H9 (cell line): ENCODE results near the gene MLANA. TPM values are rescaled to one million over a fixed set of nuclear protein-coding genes. Genes with fewer than 3 reads are reported as not detected.

Experiments
- DNase-seq: peaks from one replicate; pipeline ENCODE4 v3.0.0-alpha.2; 2017
- H2AFZ ChIP-seq: one replicate; pipeline ENCODE4 v1.6.1; 2013; ENCODE audit warnings: mild to moderate bottlenecking, low read length, control low read depth, moderate library complexity
- H2AK5ac ChIP-seq: 2 replicates; pipeline ENCODE4 v1.6.1; 2013; ENCODE audit warnings: low read length, control low read depth, mixed read lengths; ENCODE audit not compliant: insufficient read length
- H2BK120ac ChIP-seq: one replicate; pipeline ENCODE4 v1.6.1; 2013; ENCODE audit warnings: low read depth, mild to moderate bottlenecking, low read length, control low read depth, inconsistent platforms; ENCODE audit not compliant: poor library complexity, severe bottlenecking
- H2BK12ac ChIP-seq: 2 replicates; pipeline ENCODE4 v1.6.1; 2013; ENCODE audit warnings: low read length, control low read depth, mixed read lengths, low read depth; ENCODE audit not compliant: insufficient read length
- H2BK15ac ChIP-seq: 2 replicates; pipeline ENCODE4 v1.6.1; 2013; ENCODE audit warnings: low read depth, low read length, control low read depth
- H2BK20ac ChIP-seq: one replicate; pipeline ENCODE4 v1.6.1; 2013; ENCODE audit warnings: low read depth, mild to moderate bottlenecking, low read length, control low read depth, inconsistent platforms; ENCODE audit not compliant: poor library complexity, severe bottlenecking
- H2BK5ac ChIP-seq: 2 replicates; pipeline ENCODE4 v1.6.1; 2013; ENCODE audit warnings: low read length, control low read depth, mixed read lengths; ENCODE audit not compliant: insufficient read length
- H3K14ac ChIP-seq: 2 replicates; pipeline ENCODE4 v1.6.1; 2013; ENCODE audit warnings: low read length, control low read depth; ENCODE audit not compliant: insufficient read depth
- H3K18ac ChIP-seq: 2 replicates; pipeline ENCODE4 v1.6.1; 2013; ENCODE audit warnings: low read depth, mild to moderate bottlenecking, mixed read lengths, low read length, control low read depth; ENCODE audit not compliant: insufficient read length
- H3K23ac ChIP-seq: 2 replicates; pipeline ENCODE4 v1.6.1; 2013; ENCODE audit warnings: low read length, control low read depth, mixed read lengths, low read depth; ENCODE audit not compliant: insufficient read length
- H3K23me2 ChIP-seq: 2 replicates; pipeline ENCODE4 v1.6.1; 2013; ENCODE audit warnings: low read depth, mild to moderate bottlenecking, mixed read lengths, low read length, control low read depth; ENCODE audit not compliant: insufficient read length, poor library complexity, severe bottlenecking
- H3K27ac ChIP-seq: 2 replicates; pipeline ENCODE4 v1.5.1; 2013; ENCODE audit warnings: low read length, control low read depth, mixed read lengths, low read depth; ENCODE audit not compliant: insufficient read length
- H3K27me3 ChIP-seq: 2 replicates; pipeline ENCODE4 v1.6.1; 2013; ENCODE audit warnings: low read length, control low read depth, inconsistent platforms; ENCODE audit not compliant: insufficient read depth
- H3K4ac ChIP-seq: 2 replicates; pipeline ENCODE4 v1.6.1; 2013; ENCODE audit warnings: low read depth, mild to moderate bottlenecking, control low read depth, inconsistent platforms, low read length, moderate library complexity
- H3K4me1 ChIP-seq: 2 replicates; pipeline ENCODE4 v1.6.1; 2013; ENCODE audit warnings: low read length, control low read depth, inconsistent platforms; ENCODE audit not compliant: insufficient read depth
- H3K4me2 ChIP-seq: 2 replicates; pipeline ENCODE4 v1.6.1; 2013; ENCODE audit warnings: low read length, control low read depth, mixed read lengths; ENCODE audit not compliant: insufficient read length, insufficient read depth
- H3K56ac ChIP-seq: 2 replicates; pipeline ENCODE4 v1.6.1; 2013; ENCODE audit warnings: low read depth, mild to moderate bottlenecking, mixed read lengths, low read length, control low read depth; ENCODE audit not compliant: insufficient read length
- H3K79me1 ChIP-seq: 2 replicates; pipeline ENCODE4 v1.6.1; 2013; ENCODE audit warnings: low read depth, mild to moderate bottlenecking, moderate library complexity, low read length, control low read depth, inconsistent platforms; ENCODE audit not compliant: insufficient read depth, poor library complexity, severe bottlenecking
- H3K79me2 ChIP-seq: 2 replicates; pipeline ENCODE4 v1.6.1; 2013; ENCODE audit warnings: low read length, control low read depth, inconsistent platforms; ENCODE audit not compliant: insufficient read depth
- H3K9ac ChIP-seq: 2 replicates; pipeline ENCODE4 v1.6.1; 2013; ENCODE audit warnings: low read length, control low read depth, mixed read lengths; ENCODE audit not compliant: insufficient read length; ENCODE audit errors: extremely low read depth
- H3K9me3 ChIP-seq: one replicate; pipeline ENCODE4 v1.6.1; 2013; ENCODE audit warnings: low read depth, low read length, inconsistent platforms; ENCODE audit not compliant: control insufficient read depth
- H3T11ph ChIP-seq: one replicate; pipeline ENCODE4 v1.6.1; 2013; ENCODE audit warnings: mild to moderate bottlenecking, low read length, control low read depth, inconsistent platforms
- H4K20me1 ChIP-seq: one replicate; pipeline ENCODE4 v1.6.1; 2013; ENCODE audit not compliant: control insufficient read depth, insufficient read length, insufficient read depth
- H4K5ac ChIP-seq: 2 replicates; pipeline ENCODE4 v1.6.1; 2013; ENCODE audit warnings: low read depth, mild to moderate bottlenecking, mixed read lengths, low read length, control low read depth; ENCODE audit not compliant: insufficient read length
- H4K8ac ChIP-seq: replicated peaks from 2 replicates; pipeline ENCODE4 v1.6.1; 2013; ENCODE audit warnings: low read length, control low read depth, mixed read lengths, low read depth; ENCODE audit not compliant: insufficient read length
- H4K91ac ChIP-seq: 2 replicates; pipeline ENCODE4 v1.6.1; 2013; ENCODE audit warnings: low read depth, mild to moderate bottlenecking, moderate library complexity, mixed read lengths, low read length, control low read depth; ENCODE audit not compliant: insufficient read length
- H3K27ac Mint-ChIP-seq, 3 experiments: 2 replicates in 2 of 3; 3 replicates in 1 of 3; pipeline ENCODE4 v1.8.0; 2020 to 2021; ENCODE audit warnings: mixed read lengths in 3 of 3, mild to moderate bottlenecking in 1 of 3, moderate library complexity in 1 of 3
- H3K27me3 Mint-ChIP-seq: 2 replicates; pipeline ENCODE4 v1.8.0; 2021; ENCODE audit warnings: low read depth, mild to moderate bottlenecking, moderate library complexity, mixed read lengths
- H3K36me3 Mint-ChIP-seq, 3 experiments: 2 replicates in 2 of 3; 3 replicates in 1 of 3; pipeline ENCODE4 v1.8.0; 2020 to 2021; ENCODE audit warnings: low read depth in 3 of 3, mixed read lengths in 3 of 3; ENCODE audit not compliant: insufficient read depth in 1 of 3
- H3K4me1 Mint-ChIP-seq, 2 experiments: 2 replicates each; pipeline ENCODE4 v1.8.0; 2020; ENCODE audit warnings: mixed read lengths in 2 of 2
- H3K4me3 Mint-ChIP-seq, 2 experiments: 2 replicates in 1 of 2; 3 replicates in 1 of 2; pipeline ENCODE4 v1.8.0; 2020 to 2021; ENCODE audit warnings: mild to moderate bottlenecking in 2 of 2, mixed read lengths in 2 of 2, moderate library complexity in 1 of 2
- H3K9me3 Mint-ChIP-seq, 2 experiments: 2 replicates in 1 of 2; 3 replicates in 1 of 2; pipeline ENCODE4 v1.8.0; 2020; ENCODE audit warnings: mild to moderate bottlenecking in 2 of 2, mixed read lengths in 2 of 2, moderate library complexity in 1 of 2
- CTCF ChIP-seq: fragments of 200-600 bp; sonication (generic); conservative IDR thresholded peaks from 3 replicates; pipeline ENCODE4 v1.8.0; 2021; ENCODE audit warnings: antibody characterized with exemption, mild to moderate bottlenecking
- WGBS: extraction: QIAGEN DNeasy Blood & Tissue Kit; methylation state at CpG from one replicate; pipeline ENCODE4 v1.1.7; 2013; ENCODE audit warnings: missing lambda C conversion rate, low lambda C conversion rate, mixed read lengths; ENCODE audit not compliant: insufficient read length; ENCODE audit errors: extremely low coverage; 5-methylcytosine and 5-hydroxymethylcytosine counted together
- total RNA-seq: library from RNA; stranded (reverse); gene quantifications from 2 replicates; pipeline ENCODE4 v1.2.1, GENCODE V29; 2021

The MLANA gene
- total RNA-seq, 1 experiment from 2014 or later: not detected

GRCh38 chr9:5950261-5950660 lies 59.6 kb downstream of the MLANA start:
- Histone ChIP-seq H3T11ph (no peak overlapping the region), H3K27ac (no peak overlapping the region), H3K14ac (no peak overlapping the region), H3K9me3 (no peaks in the 10 kb centered on the region), H2BK120ac (no peak overlapping the region), H2AK5ac (no peak overlapping the region), H3K23ac (no peak overlapping the region), H3K56ac (no peak overlapping the region), H3K9ac (no peak overlapping the region), H2BK15ac (no peak overlapping the region), H4K8ac (no peak overlapping the region), H3K4me2 (no peak overlapping the region), H2AFZ (no peak overlapping the region), H3K23me2 (no peaks in the 10 kb centered on the region), H3K4ac (no peak overlapping the region), H3K4me1 (no peaks in the 10 kb centered on the region), H3K79me1 (no peaks in the 10 kb centered on the region), H2BK20ac (no peak overlapping the region), H4K20me1 (no peaks in the 10 kb centered on the region), H3K27me3 (no peaks in the 10 kb centered on the region), H3K18ac (no peak overlapping the region), H2BK5ac (no peak overlapping the region), H4K5ac (no peak overlapping the region), H3K79me2 (no peaks in the 10 kb centered on the region), H4K91ac (no peak overlapping the region), H2BK12ac (no peak overlapping the region)
- Mint-ChIP-seq H3K4me3 (no peak overlapping the region), H3K36me3 (no peaks in the 10 kb centered on the region), H3K4me1 (peaks cover 6% of the 10 kb centered on the region in 2 experiments), H3K9me3 (no peaks in the 10 kb centered on the region), H3K27me3 (no peaks in the 10 kb centered on the region), H3K27ac (no peak overlapping the region)
- no CpG with 5 or more reads among the region's 1 CpG for WGBS
- no peak for DNase-seq
- no peak for TF ChIP-seq CTCF
